Naive thymus-derived CD4-positive, alpha-beta T cell (primary cell): ENCODE measurements around the gene PTPRG. TPM values are rescaled to one million over a fixed set of nuclear protein-coding genes. Genes with fewer than 3 reads are reported as not detected.

Experiments
- ATAC-seq: fragments of 150-1000 bp; cut with Tn5 transposase; 2 replicates; pipeline ENCODE4 v1.10.0; 2021; ENCODE audit warnings: mild to moderate bottlenecking, moderate library complexity
- CTCF ChIA-PET: fragments of 350-600 bp; sonication (Branson Sonifier 250); formaldehyde crosslinking; loops from one replicate; lab custom pipeline; 2021; ENCODE audit warnings: antibody characterized with exemption; lab: Charles Lee
- POLR2A ChIA-PET: fragments of 350-600 bp; sonication (Branson Sonifier 250); formaldehyde crosslinking; loops from one replicate; lab custom pipeline; 2021; ENCODE audit warnings: antibody characterized with exemption, inconsistent platforms; lab: Charles Lee
- DNase-seq, 9 donors: peaks; one replicate each; pipeline versions ENCODE4 v3.0.0 to v3.0.0-alpha.2; 2020 to 2022; ENCODE audit warnings: mixed read lengths in 1 of 9
- H3K27ac ChIP-seq: one replicate; pipeline ENCODE4 v1.7.0; 2013; ENCODE audit warnings: mild to moderate bottlenecking, low read depth, low read length, moderate library complexity
- H3K27me3 ChIP-seq, 2 donors: one replicate each; pipeline ENCODE4 v1.7.0; 2013; ENCODE audit warnings: low read length in 2 of 2, mild to moderate bottlenecking in 2 of 2, moderate library complexity in 2 of 2; ENCODE audit not compliant: control insufficient read depth in 2 of 2, insufficient read depth in 2 of 2
- H3K36me3 ChIP-seq, 3 experiments: 1 replicate in 2 of 3; 2 replicates in 1 of 3; pipeline ENCODE4 v1.7.0; 2013; ENCODE audit warnings: low read length in 3 of 3, mild to moderate bottlenecking in 3 of 3, moderate library complexity in 1 of 3; ENCODE audit not compliant: insufficient read depth in 3 of 3, control insufficient read depth in 2 of 3
- H3K4me1 ChIP-seq, 2 donors: one replicate each; pipeline ENCODE4 v1.7.0; 2013; ENCODE audit warnings: low read length in 2 of 2, mild to moderate bottlenecking in 2 of 2, moderate library complexity in 1 of 2; ENCODE audit not compliant: control insufficient read depth in 2 of 2, insufficient read depth in 2 of 2
- H3K4me3 ChIP-seq: 2 replicates; pipeline ENCODE4 v1.7.0; 2013; ENCODE audit warnings: mild to moderate bottlenecking, low read length
- H3K9me3 ChIP-seq, 3 experiments: 1 replicate in 2 of 3; 2 replicates in 1 of 3; pipeline ENCODE4 v1.7.0; 2013; ENCODE audit warnings: low read length in 3 of 3; ENCODE audit not compliant: control insufficient read depth in 2 of 3
- H3K27ac Mint-ChIP-seq, 9 donors: one replicate each; pipeline ENCODE4 v1.8.0; 2020 to 2022; ENCODE audit warnings: mixed read lengths in 9 of 9, mild to moderate bottlenecking in 8 of 9, moderate library complexity in 5 of 9, inconsistent platforms in 2 of 9
- H3K27me3 Mint-ChIP-seq, 5 donors: one replicate each; pipeline ENCODE4 v1.8.0; 2021 to 2022; ENCODE audit warnings: mixed read lengths in 5 of 5, mild to moderate bottlenecking in 1 of 5
- H3K36me3 Mint-ChIP-seq, 5 donors: one replicate each; pipeline ENCODE4 v1.8.0; 2020 to 2022; ENCODE audit warnings: mixed read lengths in 5 of 5, mild to moderate bottlenecking in 3 of 5, inconsistent platforms in 1 of 5
- H3K4me1 Mint-ChIP-seq, 7 donors: one replicate each; pipeline ENCODE4 v1.8.0; 2020 to 2022; ENCODE audit warnings: mixed read lengths in 7 of 7, mild to moderate bottlenecking in 3 of 7, inconsistent platforms in 1 of 7
- H3K4me3 Mint-ChIP-seq, 10 donors: one replicate each; pipeline ENCODE4 v1.8.0; 2020 to 2022; ENCODE audit warnings: mild to moderate bottlenecking in 10 of 10, mixed read lengths in 10 of 10, moderate library complexity in 6 of 10, inconsistent platforms in 2 of 10
- H3K9me3 Mint-ChIP-seq, 11 donors: one replicate each; pipeline ENCODE4 v1.8.0; 2020 to 2022; ENCODE audit warnings: mixed read lengths in 11 of 11, mild to moderate bottlenecking in 4 of 11, inconsistent platforms in 1 of 11, moderate library complexity in 1 of 11
- intact Hi-C, 2 donors: fragments of 100-400 bp; cut with micrococcal nuclease; formaldehyde crosslinking; loops; one replicate each; pipeline ENCODE4 v1.15.1; 2023
- polyA plus RNA-seq, 2 donors: library from polyadenylated mRNA; unstranded; fragments of 300-500 nt; fragmentation: Illumina TruSeq; gene quantifications; one replicate each; pipeline ENCODE4 v1.2.3, GENCODE V29; 2021
- total RNA-seq, 6 experiments: library from RNA in 5 of 6; stranded (reverse) in 5 of 6; gene quantifications; 1 replicate in 5 of 6; 2 replicates in 1 of 6; pipeline ENCODE4 v1.2.3 and lab custom pipeline; 2021 to 2026

PTPRG gene
- total and polyA plus RNA-seq, 7 experiments from 2014 or later: 0.17 to 1.7 TPM; not detected in 5

DNA sequence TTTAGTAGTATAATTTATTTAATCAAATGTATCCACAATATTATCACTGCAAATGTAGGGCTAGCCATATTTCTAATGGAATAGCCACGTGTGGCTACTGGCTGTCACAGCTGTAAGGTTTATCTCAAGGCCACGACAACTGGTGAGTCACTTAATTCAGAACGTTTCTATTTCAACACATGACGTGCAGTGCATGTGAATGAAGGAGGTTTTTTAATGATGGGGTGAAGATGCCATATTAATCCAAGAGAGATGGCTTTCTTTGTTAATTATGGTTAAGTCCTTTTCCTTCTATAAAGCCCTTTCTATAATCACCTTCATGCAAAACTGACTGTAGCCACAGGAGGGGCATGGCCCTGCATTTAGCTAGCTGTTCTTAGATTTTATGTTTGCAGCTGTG is 600.0 kb downstream of the PTPRG start:
- no peaks in the 10 kb centered on the region for H3K36me3 ChIP-seq
- ChIA-PET CTCF (no interaction called here), POLR2A (no interaction called here)
- no peaks in the 10 kb centered on the region for H3K4me1 Mint-ChIP-seq
- no peaks in the 10 kb centered on the region for H3K4me1 ChIP-seq
- peaks cover 0 to 18% (median 4%) of the 10 kb centered on the region in 5 donors for H3K27me3 Mint-ChIP-seq
- no peak for DNase-seq
- intact Hi-C loops: no loop called here
- no peak overlapping the region for H3K4me3 ChIP-seq
- no peak overlapping the region for H3K4me3 Mint-ChIP-seq
- H3K27ac Mint-ChIP-seq: no peak overlapping the region
- peaks cover 0 to 8% (median 0%) of the 10 kb centered on the region in 11 donors for H3K9me3 Mint-ChIP-seq
- ATAC-seq: no peak
- H3K27ac ChIP-seq: no peak overlapping the region
- no peaks in the 10 kb centered on the region for H3K27me3 ChIP-seq
- no peaks in the 10 kb centered on the region for H3K9me3 ChIP-seq
- H3K36me3 Mint-ChIP-seq: no peaks in the 10 kb centered on the region

DNA sequence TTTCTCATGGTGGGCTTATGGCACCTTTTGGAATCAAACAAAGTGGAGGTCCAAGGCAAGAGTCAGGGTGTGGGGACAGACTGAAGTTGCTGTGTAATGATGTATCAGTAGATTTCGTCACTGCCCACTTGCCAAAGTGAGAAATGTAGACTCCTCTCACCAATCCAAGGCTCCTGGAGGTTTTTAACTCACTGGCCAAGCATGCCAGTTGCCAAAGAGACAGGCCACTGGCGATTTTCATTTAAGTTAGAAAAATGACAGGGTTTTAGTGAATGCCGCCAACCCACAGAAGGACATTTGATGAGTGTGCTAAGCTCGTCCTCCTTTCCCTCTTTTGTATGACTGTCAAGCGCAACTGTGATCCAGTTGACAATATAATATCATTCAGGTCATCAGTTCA is 602.8 kb downstream of the PTPRG start:
- Histone ChIP-seq H3K4me1 (no peaks in the 10 kb centered on the region), H3K9me3 (no peaks in the 10 kb centered on the region), H3K4me3 (no peak overlapping the region), H3K27me3 (no peaks in the 10 kb centered on the region), H3K27ac (no peak overlapping the region), H3K36me3 (no peaks in the 10 kb centered on the region)
- Mint-ChIP-seq H3K4me3 (no peak overlapping the region), H3K4me1 (no peaks in the 10 kb centered on the region), H3K27ac (no peak overlapping the region), H3K9me3 (no peaks in the 10 kb centered on the region), H3K27me3 (peaks cover 0 to 9% (median 6%) of the 10 kb centered on the region in 5 donors), H3K36me3 (no peaks in the 10 kb centered on the region)
- intact Hi-C loops: no loop called here
- no peak for DNase-seq
- CTCF ChIA-PET: no interaction called here
- POLR2A ChIA-PET: no interaction called here
- no peak for ATAC-seq

- H3K9me3 ChIP-seq: no peaks in the 10 kb centered on the region
- Mint-ChIP-seq H3K36me3 (no peaks in the 10 kb centered on the region), H3K9me3 (no peaks in the 10 kb centered on the region), H3K4me1 (peaks cover 0 to 5% (median 0%) of the 10 kb centered on the region in 7 donors), H3K27ac (no peak overlapping the region), H3K4me3 (no peak overlapping the region), H3K27me3 (peaks cover 0 to 14% (median 9%) of the 10 kb centered on the region in 5 donors)
- DNase-seq (no peak), ATAC-seq (no peak)
- no peaks in the 10 kb centered on the region for H3K36me3 ChIP-seq
- ChIA-PET CTCF (no interaction called here), POLR2A (no interaction called here)
- H3K4me1 ChIP-seq: no peaks in the 10 kb centered on the region
- H3K4me3 ChIP-seq: no peak overlapping the region
- intact Hi-C loops: no loop called here
- H3K27ac ChIP-seq: no peak overlapping the region
- no peaks in the 10 kb centered on the region for H3K27me3 ChIP-seq
Observed at GRCh38 chr3:62164746-62165145, 603.4 kb downstream of the PTPRG start.

DNA sequence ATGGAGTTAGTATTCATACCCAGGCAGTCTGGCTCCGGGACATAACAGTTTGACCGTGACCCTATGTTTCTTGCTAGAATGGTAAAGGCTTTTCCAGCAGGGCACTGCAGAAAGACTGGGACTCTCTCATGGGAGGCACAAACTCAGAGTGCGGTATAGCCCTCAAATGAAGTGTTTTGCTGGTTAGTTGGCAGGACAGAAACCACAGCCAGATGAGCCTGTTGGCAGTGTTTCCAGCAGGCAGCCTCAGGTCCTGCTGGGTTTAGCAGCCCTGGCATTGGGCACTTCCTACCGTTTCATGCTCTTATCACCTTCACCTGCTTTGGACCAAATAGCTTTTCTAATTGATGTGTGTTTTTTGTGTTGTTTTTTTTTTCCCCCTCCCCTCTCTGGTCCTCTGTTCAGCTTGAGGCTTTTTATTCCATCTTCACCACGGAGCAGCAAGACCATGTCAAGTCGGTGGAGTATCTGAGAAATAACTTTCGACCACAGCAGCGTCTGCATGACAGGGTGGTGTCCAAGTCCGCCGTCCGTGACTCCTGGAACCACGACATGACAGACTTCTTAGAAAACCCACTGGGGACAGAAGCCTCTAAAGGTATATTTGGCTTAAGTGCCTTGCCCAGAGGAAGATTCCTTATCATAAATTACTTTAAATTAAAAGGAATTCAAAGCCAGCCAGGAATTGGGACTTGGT is 606.3 kb downstream of the PTPRG start:
- H3K27me3 ChIP-seq: no peaks in the 10 kb centered on the region
- ATAC-seq: no peak
- intact Hi-C loops: no loop called here
- CTCF ChIA-PET: no interaction called here
- H3K27ac ChIP-seq: no peak overlapping the region
- peaks cover 0 to 12% (median 0%) of the 10 kb centered on the region in 11 donors for H3K9me3 Mint-ChIP-seq
- DNase-seq: no peak
- H3K4me3 ChIP-seq: no peak overlapping the region
- peaks cover 0 to 11% (median 0%) of the 10 kb centered on the region in 7 donors for H3K4me1 Mint-ChIP-seq
- H3K27me3 Mint-ChIP-seq: peaks cover 0 to 16% (median 14%) of the 10 kb centered on the region in 5 donors
- H3K4me1 ChIP-seq: no peaks in the 10 kb centered on the region
- no peak overlapping the region for H3K27ac Mint-ChIP-seq
- POLR2A ChIA-PET: no interaction called here
- peaks cover 0 to 4% (median 0%) of the 10 kb centered on the region in 5 donors for H3K36me3 Mint-ChIP-seq
- no peaks in the 10 kb centered on the region for H3K9me3 ChIP-seq
- H3K36me3 ChIP-seq: no peaks in the 10 kb centered on the region
- no peak overlapping the region for H3K4me3 Mint-ChIP-seq

- peaks cover 0 to 16% (median 15%) of the 10 kb centered on the region in 5 donors for H3K27me3 Mint-ChIP-seq
- H3K9me3 ChIP-seq: no peaks in the 10 kb centered on the region
- no peak overlapping the region for H3K4me3 Mint-ChIP-seq
- no peaks in the 10 kb centered on the region for H3K27me3 ChIP-seq
- ChIA-PET CTCF (no interaction called here), POLR2A (no interaction called here)
- no peaks in the 10 kb centered on the region for H3K36me3 ChIP-seq
- no peak overlapping the region for H3K27ac Mint-ChIP-seq
- H3K9me3 Mint-ChIP-seq: peaks cover 0 to 12% (median 0%) of the 10 kb centered on the region in 11 donors
- H3K4me3 ChIP-seq: no peak overlapping the region
- DNase-seq (no peak), ATAC-seq (no peak)
- H3K27ac ChIP-seq: no peak overlapping the region
- intact Hi-C loops: no loop called here
- H3K4me1 ChIP-seq: no peaks in the 10 kb centered on the region
- H3K4me1 Mint-ChIP-seq: peaks cover 0 to 11% (median 0%) of the 10 kb centered on the region in 7 donors
- peaks cover 0 to 4% (median 0%) of the 10 kb centered on the region in 5 donors for H3K36me3 Mint-ChIP-seq
Observed at GRCh38 chr3:62168356-62168755, 607.0 kb downstream of the PTPRG start.

GRCh38 chr3:62169906-62170660 is 608.7 kb downstream of the PTPRG start:
- Mint-ChIP-seq H3K9me3 (peaks cover 0 to 12% (median 0%) of the 10 kb centered on the region in 11 donors), H3K27ac (no peak overlapping the region), H3K4me1 (peaks cover 0 to 11% (median 0%) of the 10 kb centered on the region in 7 donors), H3K4me3 (peak overlapping the region in 1 of 10 donors; percentile 1), H3K36me3 (peaks cover 0 to 4% (median 0%) of the 10 kb centered on the region in 5 donors), H3K27me3 (peaks cover 0 to 19% (median 15%) of the 10 kb centered on the region in 5 donors)
- intact Hi-C loops: no loop called here
- H3K36me3 ChIP-seq: no peaks in the 10 kb centered on the region
- ATAC-seq (no peak), DNase-seq (no peak)
- no peaks in the 10 kb centered on the region for H3K4me1 ChIP-seq
- CTCF ChIA-PET: no interaction called here
- POLR2A ChIA-PET: no interaction called here
- no peak overlapping the region for H3K27ac ChIP-seq
- H3K4me3 ChIP-seq: no peak overlapping the region
- H3K9me3 ChIP-seq: no peaks in the 10 kb centered on the region
- no peaks in the 10 kb centered on the region for H3K27me3 ChIP-seq
